Neural cell (in vitro differentiated cells): Measurements from ENCODE around the gene PRG3. TPM values are rescaled to one million over a fixed set of nuclear protein-coding genes. Genes with fewer than 3 reads are reported as not detected.

Experiments
- H2AFZ ChIP-seq: fragments of 200-600, 300-800 bp; sonication (generic), shearing (Covaris generic); 2 replicates; pipeline ENCODE4 v1.6.0; 2014; ENCODE audit warnings: low read depth, mild to moderate bottlenecking, antibody characterized with exemption, low read length, moderate library complexity
- H3F3A ChIP-seq: fragments of 200-600 bp; shearing (Covaris generic); 2 replicates; pipeline ENCODE4 v1.6.1; 2016; ENCODE audit warnings: mild to moderate bottlenecking, moderate library complexity, mixed read lengths, antibody characterized with exemption, low read length; ENCODE audit not compliant: insufficient read depth, poor library complexity, severe bottlenecking
- H3K27ac ChIP-seq: fragments of 200-600, 300-800 bp; sonication (generic), shearing (Covaris generic); 2 replicates; pipeline ENCODE4 v1.5.1; 2014; ENCODE audit warnings: mild to moderate bottlenecking, low read length, moderate library complexity
- H3K27me3 ChIP-seq: fragments of 300-800, 200-600 bp; sonication (generic), shearing (Covaris generic); 2 replicates; pipeline ENCODE4 v1.6.0; 2014; ENCODE audit warnings: mild to moderate bottlenecking, low read depth, low read length, moderate library complexity; ENCODE audit not compliant: insufficient read depth
- H3K36me3 ChIP-seq: fragments of 300-800, 200-600 bp; sonication (generic), shearing (Covaris generic); 2 replicates; pipeline ENCODE4 v1.5.1; 2014; ENCODE audit warnings: mild to moderate bottlenecking, antibody characterized with exemption, low read length, moderate library complexity; ENCODE audit not compliant: insufficient read depth
- H3K4me2 ChIP-seq: fragments of 300-800, 200-600 bp; sonication (generic), shearing (Covaris generic); 2 replicates; pipeline ENCODE4 v1.6.0; 2014; ENCODE audit warnings: mild to moderate bottlenecking, low read length
- H3K4me3 ChIP-seq: fragments of 300-800, 200-600 bp; sonication (generic), shearing (Covaris generic); 2 replicates; pipeline ENCODE4 v1.5.1; 2014; ENCODE audit warnings: mild to moderate bottlenecking, low read length, moderate library complexity
- H3K79me2 ChIP-seq: fragments of 200-600 bp; shearing (Covaris generic); replicated peaks from 2 replicates; pipeline ENCODE4 v1.6.0; 2014; ENCODE audit warnings: mild to moderate bottlenecking, low read length, moderate library complexity; ENCODE audit not compliant: insufficient read depth
- H3K9ac ChIP-seq: fragments of 300-800, 200-600 bp; sonication (generic), shearing (Covaris generic); 2 replicates; pipeline ENCODE4 v1.6.1; 2016; ENCODE audit warnings: mild to moderate bottlenecking, low read length, mixed read lengths
- H3K9me2 ChIP-seq: fragments of 200-600 bp; shearing (Covaris generic); 2 replicates; pipeline ENCODE4 v1.6.1; 2016; ENCODE audit warnings: mild to moderate bottlenecking, low read length, mixed read lengths; ENCODE audit not compliant: insufficient read depth
- H3K9me3 ChIP-seq: fragments of 200-600, 300-800 bp; sonication (generic), shearing (Covaris generic); 2 replicates; pipeline ENCODE4 v1.6.1; 2016; ENCODE audit warnings: mild to moderate bottlenecking, mixed run types, low read length, moderate library complexity, mixed read lengths
- H4K20me1 ChIP-seq: fragments of 200-600 bp; shearing (Covaris generic); 2 replicates; pipeline ENCODE4 v1.6.1; 2016; ENCODE audit warnings: mild to moderate bottlenecking, mixed run types; ENCODE audit not compliant: insufficient read depth
- EP300 ChIP-seq: fragments of 450-650 bp; conservative IDR thresholded peaks from 2 replicates; pipeline ENCODE4 v1.6.1; 2014; ENCODE audit warnings: antibody characterized with exemption, mild to moderate bottlenecking, moderate library complexity; ENCODE audit not compliant: poor library complexity, severe bottlenecking
- EZH2 ChIP-seq: fragments of 200-600, 300-800 bp; shearing (Covaris generic), sonication (generic); IDR thresholded peaks from 2 replicates; pipeline ENCODE4 v1.6.1; 2014; ENCODE audit warnings: antibody characterized with exemption, low read length, borderline replicate concordance, mild to moderate bottlenecking; ENCODE audit not compliant: insufficient read depth, poor library complexity, severe bottlenecking
- MXI1 ChIP-seq: fragments of 450-650 bp; conservative IDR thresholded peaks from 2 replicates; pipeline ENCODE4 v1.6.1; 2014; ENCODE audit warnings: antibody characterized with exemption, mild to moderate bottlenecking; ENCODE audit not compliant: poor library complexity, severe bottlenecking
- POLR2AphosphoS5 ChIP-seq: IDR thresholded peaks from 2 replicates; pipeline ENCODE4 v1.6.1; 2012
- RAD21 ChIP-seq: fragments of 450-650 bp; conservative IDR thresholded peaks from 2 replicates; pipeline ENCODE4 v1.6.1; 2014; ENCODE audit warnings: antibody characterized with exemption, mild to moderate bottlenecking, moderate library complexity
- SMC3 ChIP-seq: fragments of 450-650 bp; conservative IDR thresholded peaks from 2 replicates; pipeline ENCODE4 v1.6.1; 2014; ENCODE audit warnings: antibody characterized with exemption, mild to moderate bottlenecking, moderate library complexity; ENCODE audit not compliant: poor library complexity
- TAF1 ChIP-seq: IDR thresholded peaks from 2 replicates; pipeline ENCODE4 v1.6.1; 2012; ENCODE audit warnings: low read depth
- polyA plus RNA-seq: library from polyadenylated mRNA; depleted of rRNA; stranded (reverse); fragments of >200 nt; gene quantifications from 2 replicates; pipeline ENCODE4 v1.2.3, GENCODE V29; 2014
- TF ChIP-seq, protein P1 (sequence below): IDR thresholded peaks from 2 replicates; pipeline ENCODE4 v1.6.1; 2012; ENCODE audit warnings: borderline replicate concordance
- TF ChIP-seq, protein P2 (sequence below): fragments of 450-650 bp; IDR thresholded peaks from 2 replicates; pipeline ENCODE4 v1.5.1; 2014; ENCODE audit warnings: antibody characterized with exemption, mild to moderate bottlenecking, moderate library complexity; ENCODE audit not compliant: poor library complexity, severe bottlenecking

Gene PRG3
- polyA plus RNA-seq, 1 donor from 2014 or later: not detected

DNA sequence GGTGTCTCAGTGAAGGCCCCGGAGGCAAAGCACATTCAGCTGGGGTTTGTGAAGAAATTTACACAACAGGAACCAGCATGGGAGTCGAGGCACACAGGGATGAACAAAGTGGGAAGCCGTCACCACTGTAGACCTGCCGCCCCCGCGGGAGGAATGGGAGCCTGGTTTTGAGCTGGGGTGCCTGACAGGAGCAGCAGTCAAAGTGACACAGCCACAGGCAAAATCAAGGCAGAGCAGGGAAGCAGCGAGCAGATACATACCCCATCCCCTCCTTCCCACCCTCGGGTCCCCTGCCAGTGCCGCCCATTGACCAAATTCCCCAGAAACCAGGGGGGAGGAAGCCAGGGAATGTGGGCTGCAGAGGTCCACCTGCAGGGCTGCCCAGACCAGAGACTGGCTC is 22.0 kb downstream of the PRG3 start:
- Histone ChIP-seq H3K27me3 (no peaks in the 10 kb centered on the region), H3K9me2 (no peaks in the 10 kb centered on the region), H3K9me3 (no peaks in the 10 kb centered on the region), H3K79me2 (no peaks in the 10 kb centered on the region), H3K27ac (no peak overlapping the region), H3F3A (no peaks in the 10 kb centered on the region), H4K20me1 (no peaks in the 10 kb centered on the region), H3K4me3 (no peak overlapping the region), H3K36me3 (no peaks in the 10 kb centered on the region), H3K4me2 (no peak overlapping the region), H3K9ac (no peak overlapping the region), H2AFZ (no peak overlapping the region)
- TF ChIP-seq MXI1 (no peak), EP300 (no peak), EZH2 (no peak), RAD21 (no peak), SMC3 (no peak), POLR2AphosphoS5 (no peak)
- TF ChIP-seq, protein P1, sequence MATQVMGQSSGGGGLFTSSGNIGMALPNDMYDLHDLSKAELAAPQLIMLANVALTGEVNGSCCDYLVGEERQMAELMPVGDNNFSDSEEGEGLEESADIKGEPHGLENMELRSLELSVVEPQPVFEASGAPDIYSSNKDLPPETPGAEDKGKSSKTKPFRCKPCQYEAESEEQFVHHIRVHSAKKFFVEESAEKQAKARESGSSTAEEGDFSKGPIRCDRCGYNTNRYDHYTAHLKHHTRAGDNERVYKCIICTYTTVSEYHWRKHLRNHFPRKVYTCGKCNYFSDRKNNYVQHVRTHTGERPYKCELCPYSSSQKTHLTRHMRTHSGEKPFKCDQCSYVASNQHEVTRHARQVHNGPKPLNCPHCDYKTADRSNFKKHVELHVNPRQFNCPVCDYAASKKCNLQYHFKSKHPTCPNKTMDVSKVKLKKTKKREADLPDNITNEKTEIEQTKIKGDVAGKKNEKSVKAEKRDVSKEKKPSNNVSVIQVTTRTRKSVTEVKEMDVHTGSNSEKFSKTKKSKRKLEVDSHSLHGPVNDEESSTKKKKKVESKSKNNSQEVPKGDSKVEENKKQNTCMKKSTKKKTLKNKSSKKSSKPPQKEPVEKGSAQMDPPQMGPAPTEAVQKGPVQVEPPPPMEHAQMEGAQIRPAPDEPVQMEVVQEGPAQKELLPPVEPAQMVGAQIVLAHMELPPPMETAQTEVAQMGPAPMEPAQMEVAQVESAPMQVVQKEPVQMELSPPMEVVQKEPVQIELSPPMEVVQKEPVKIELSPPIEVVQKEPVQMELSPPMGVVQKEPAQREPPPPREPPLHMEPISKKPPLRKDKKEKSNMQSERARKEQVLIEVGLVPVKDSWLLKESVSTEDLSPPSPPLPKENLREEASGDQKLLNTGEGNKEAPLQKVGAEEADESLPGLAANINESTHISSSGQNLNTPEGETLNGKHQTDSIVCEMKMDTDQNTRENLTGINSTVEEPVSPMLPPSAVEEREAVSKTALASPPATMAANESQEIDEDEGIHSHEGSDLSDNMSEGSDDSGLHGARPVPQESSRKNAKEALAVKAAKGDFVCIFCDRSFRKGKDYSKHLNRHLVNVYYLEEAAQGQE: no peak

DNA sequence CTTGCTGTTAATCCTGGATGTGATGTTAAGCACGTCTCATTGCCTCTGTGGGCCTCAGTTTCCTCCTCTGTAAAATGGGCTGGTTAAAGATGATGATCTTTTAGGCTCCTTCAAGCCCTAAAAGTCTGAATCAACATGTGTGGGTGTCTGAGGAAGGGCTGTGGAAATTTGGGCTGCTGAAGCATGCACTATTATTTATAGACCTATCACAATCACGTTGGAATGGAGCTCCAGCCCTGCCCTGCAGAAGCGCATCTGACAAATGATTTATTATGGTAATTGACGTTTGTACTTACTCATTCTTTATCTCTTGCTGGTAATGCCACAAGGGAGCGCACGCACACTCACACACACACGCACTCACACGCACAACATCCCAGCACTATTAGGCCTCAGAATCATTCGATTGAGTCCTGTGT is 22.4 kb downstream of the PRG3 start:
- no peak overlapping the region for H3K4me2 ChIP-seq
- H3K9me2 ChIP-seq: no peaks in the 10 kb centered on the region
- no peaks in the 10 kb centered on the region for H3K79me2 ChIP-seq
- no peaks in the 10 kb centered on the region for H3K27me3 ChIP-seq
- H3F3A ChIP-seq: no peaks in the 10 kb centered on the region
- H2AFZ ChIP-seq: no peak overlapping the region
- no peaks in the 10 kb centered on the region for H3K36me3 ChIP-seq
- no peak overlapping the region for H3K4me3 ChIP-seq
- H3K9ac ChIP-seq: no peak overlapping the region
- no peaks in the 10 kb centered on the region for H4K20me1 ChIP-seq
- H3K27ac ChIP-seq: no peak overlapping the region
- no peaks in the 10 kb centered on the region for H3K9me3 ChIP-seq
- TF ChIP-seq, protein P1: no peak
- no peak for TF ChIP-seq EP300
- TF ChIP-seq POLR2AphosphoS5: no peak
- no peak for TF ChIP-seq MXI1

DNA sequence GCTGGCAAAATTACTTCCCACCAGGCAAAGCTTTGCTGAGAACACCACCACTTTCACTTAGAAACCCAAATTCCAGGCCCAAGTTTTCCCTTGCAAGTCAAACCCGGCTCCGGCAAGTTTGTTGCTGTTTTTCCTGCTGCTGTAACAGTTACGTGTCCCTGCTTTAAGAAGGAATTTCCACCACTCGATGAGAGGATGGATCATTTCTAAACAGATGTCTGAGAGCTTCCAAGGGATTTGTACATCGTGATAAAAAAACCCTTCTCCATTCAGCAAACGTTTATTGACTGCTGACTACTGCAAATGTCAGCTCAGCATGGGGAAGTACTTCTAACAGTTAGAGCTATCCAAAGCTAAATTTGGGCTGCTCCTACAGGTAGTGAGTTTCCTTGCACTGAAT is 23.1 kb downstream of the PRG3 start:
- Histone ChIP-seq H3F3A (no peaks in the 10 kb centered on the region), H3K4me3 (no peak overlapping the region), H3K9me2 (no peaks in the 10 kb centered on the region), H3K9ac (no peak overlapping the region), H3K27ac (no peak overlapping the region), H3K9me3 (no peaks in the 10 kb centered on the region), H2AFZ (no peak overlapping the region), H4K20me1 (no peaks in the 10 kb centered on the region), H3K36me3 (no peaks in the 10 kb centered on the region), H3K79me2 (no peaks in the 10 kb centered on the region), H3K27me3 (no peaks in the 10 kb centered on the region), H3K4me2 (no peak overlapping the region)
- TF ChIP-seq RAD21 (no peak), SMC3 (no peak), TAF1 (no peak)
- TF ChIP-seq, protein P2, sequence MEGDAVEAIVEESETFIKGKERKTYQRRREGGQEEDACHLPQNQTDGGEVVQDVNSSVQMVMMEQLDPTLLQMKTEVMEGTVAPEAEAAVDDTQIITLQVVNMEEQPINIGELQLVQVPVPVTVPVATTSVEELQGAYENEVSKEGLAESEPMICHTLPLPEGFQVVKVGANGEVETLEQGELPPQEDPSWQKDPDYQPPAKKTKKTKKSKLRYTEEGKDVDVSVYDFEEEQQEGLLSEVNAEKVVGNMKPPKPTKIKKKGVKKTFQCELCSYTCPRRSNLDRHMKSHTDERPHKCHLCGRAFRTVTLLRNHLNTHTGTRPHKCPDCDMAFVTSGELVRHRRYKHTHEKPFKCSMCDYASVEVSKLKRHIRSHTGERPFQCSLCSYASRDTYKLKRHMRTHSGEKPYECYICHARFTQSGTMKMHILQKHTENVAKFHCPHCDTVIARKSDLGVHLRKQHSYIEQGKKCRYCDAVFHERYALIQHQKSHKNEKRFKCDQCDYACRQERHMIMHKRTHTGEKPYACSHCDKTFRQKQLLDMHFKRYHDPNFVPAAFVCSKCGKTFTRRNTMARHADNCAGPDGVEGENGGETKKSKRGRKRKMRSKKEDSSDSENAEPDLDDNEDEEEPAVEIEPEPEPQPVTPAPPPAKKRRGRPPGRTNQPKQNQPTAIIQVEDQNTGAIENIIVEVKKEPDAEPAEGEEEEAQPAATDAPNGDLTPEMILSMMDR: no peak
